KMS-11 (cell line): Measurements from ENCODE around the gene CADM3.

Experiments
- H2AFZ ChIP-seq: fragments of 200-600 bp; sonication (generic); 2 replicates; pipeline ENCODE4 v1.6.1; 2016; ENCODE audit warnings: antibody characterized with exemption, mixed run types, low read depth
- H3K27ac ChIP-seq: fragments of 200-600 bp; sonication (generic); 2 replicates; pipeline ENCODE4 v1.6.1; 2016; ENCODE audit warnings: mild to moderate bottlenecking, mixed run types
- H3K27me3 ChIP-seq: fragments of 200-600 bp; sonication (generic); 2 replicates; pipeline ENCODE4 v1.6.1; 2017; ENCODE audit warnings: mild to moderate bottlenecking, low read depth, mixed run types, moderate library complexity; ENCODE audit not compliant: insufficient read depth
- H3K36me3 ChIP-seq: fragments of 200-600 bp; sonication (generic); 2 replicates; pipeline ENCODE4 v1.6.1; 2017; ENCODE audit warnings: mild to moderate bottlenecking, mixed run types; ENCODE audit not compliant: insufficient read depth
- H3K4me1 ChIP-seq: fragments of 200-600 bp; sonication (generic); 2 replicates; pipeline ENCODE4 v1.6.1; 2016; ENCODE audit warnings: mild to moderate bottlenecking, low read depth, mixed run types; ENCODE audit not compliant: poor library complexity, severe bottlenecking
- H3K4me2 ChIP-seq: fragments of 200-600 bp; sonication (generic); 2 replicates; pipeline ENCODE4 v1.7.0; 2016; ENCODE audit warnings: mild to moderate bottlenecking, mixed run types
- H3K4me3 ChIP-seq: fragments of 200-600 bp; sonication (generic); IDR thresholded peaks from 2 replicates; pipeline ENCODE4 v1.6.1; 2017; ENCODE audit warnings: low read depth, low read length, mixed read lengths; ENCODE audit not compliant: insufficient read depth
- H3K79me2 ChIP-seq: fragments of 200-600 bp; sonication (generic); 2 replicates; pipeline ENCODE4 v1.6.1; 2016; ENCODE audit warnings: low read depth, mixed run types; ENCODE audit not compliant: insufficient read depth
- H3K9ac ChIP-seq: fragments of 200-600 bp; sonication (generic); 2 replicates; pipeline ENCODE4 v1.6.1; 2016; ENCODE audit warnings: mild to moderate bottlenecking, mixed run types
- H4K20me1 ChIP-seq: fragments of 200-600 bp; sonication (generic); 2 replicates; pipeline ENCODE4 v1.6.1; 2016; ENCODE audit warnings: mild to moderate bottlenecking, mixed run types; ENCODE audit not compliant: insufficient read depth
- TF ChIP-seq, protein P1 (sequence below): fragments of 200-600 bp; sonication (generic); conservative IDR thresholded peaks from 2 replicates; pipeline ENCODE4 v1.6.1; 2017; ENCODE audit warnings: low read depth, mild to moderate bottlenecking, antibody characterized with exemption, low read length, moderate library complexity, mixed read lengths

CADM3 gene

DNA sequence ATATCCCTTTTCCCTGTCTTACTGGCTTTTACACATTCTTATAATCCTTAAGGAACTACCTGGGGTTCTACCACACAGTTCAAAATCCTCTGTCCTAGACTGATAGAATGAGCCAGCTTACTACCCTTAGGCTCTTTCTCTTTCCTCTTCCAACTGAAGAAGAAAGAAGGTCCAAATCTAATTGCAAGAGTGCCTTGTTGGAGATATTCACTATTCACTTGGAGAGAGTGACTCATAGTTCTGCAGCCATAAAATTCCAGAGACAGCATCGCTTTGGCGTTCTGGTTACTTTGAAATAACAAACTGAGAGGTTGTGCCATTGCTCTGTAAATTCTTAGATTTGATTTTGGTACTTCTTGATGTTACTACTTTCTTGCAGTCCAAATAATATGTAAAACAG is 4.2 kb downstream of the CADM3 start:
- no peaks in the 10 kb centered on the region for H4K20me1 ChIP-seq
- H3K27me3 ChIP-seq = no peaks in the 10 kb centered on the region
- TF ChIP-seq, protein P1, sequence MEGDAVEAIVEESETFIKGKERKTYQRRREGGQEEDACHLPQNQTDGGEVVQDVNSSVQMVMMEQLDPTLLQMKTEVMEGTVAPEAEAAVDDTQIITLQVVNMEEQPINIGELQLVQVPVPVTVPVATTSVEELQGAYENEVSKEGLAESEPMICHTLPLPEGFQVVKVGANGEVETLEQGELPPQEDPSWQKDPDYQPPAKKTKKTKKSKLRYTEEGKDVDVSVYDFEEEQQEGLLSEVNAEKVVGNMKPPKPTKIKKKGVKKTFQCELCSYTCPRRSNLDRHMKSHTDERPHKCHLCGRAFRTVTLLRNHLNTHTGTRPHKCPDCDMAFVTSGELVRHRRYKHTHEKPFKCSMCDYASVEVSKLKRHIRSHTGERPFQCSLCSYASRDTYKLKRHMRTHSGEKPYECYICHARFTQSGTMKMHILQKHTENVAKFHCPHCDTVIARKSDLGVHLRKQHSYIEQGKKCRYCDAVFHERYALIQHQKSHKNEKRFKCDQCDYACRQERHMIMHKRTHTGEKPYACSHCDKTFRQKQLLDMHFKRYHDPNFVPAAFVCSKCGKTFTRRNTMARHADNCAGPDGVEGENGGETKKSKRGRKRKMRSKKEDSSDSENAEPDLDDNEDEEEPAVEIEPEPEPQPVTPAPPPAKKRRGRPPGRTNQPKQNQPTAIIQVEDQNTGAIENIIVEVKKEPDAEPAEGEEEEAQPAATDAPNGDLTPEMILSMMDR = no peak
- no peak overlapping the region for H3K4me3 ChIP-seq
- no peak overlapping the region for H3K4me2 ChIP-seq
- H3K4me1 ChIP-seq = no peaks in the 10 kb centered on the region
- no peak overlapping the region for H3K27ac ChIP-seq
- no peak overlapping the region for H3K9ac ChIP-seq
- no peaks in the 10 kb centered on the region for H3K36me3 ChIP-seq
- no peak overlapping the region for H2AFZ ChIP-seq
- no peaks in the 10 kb centered on the region for H3K79me2 ChIP-seq

DNA sequence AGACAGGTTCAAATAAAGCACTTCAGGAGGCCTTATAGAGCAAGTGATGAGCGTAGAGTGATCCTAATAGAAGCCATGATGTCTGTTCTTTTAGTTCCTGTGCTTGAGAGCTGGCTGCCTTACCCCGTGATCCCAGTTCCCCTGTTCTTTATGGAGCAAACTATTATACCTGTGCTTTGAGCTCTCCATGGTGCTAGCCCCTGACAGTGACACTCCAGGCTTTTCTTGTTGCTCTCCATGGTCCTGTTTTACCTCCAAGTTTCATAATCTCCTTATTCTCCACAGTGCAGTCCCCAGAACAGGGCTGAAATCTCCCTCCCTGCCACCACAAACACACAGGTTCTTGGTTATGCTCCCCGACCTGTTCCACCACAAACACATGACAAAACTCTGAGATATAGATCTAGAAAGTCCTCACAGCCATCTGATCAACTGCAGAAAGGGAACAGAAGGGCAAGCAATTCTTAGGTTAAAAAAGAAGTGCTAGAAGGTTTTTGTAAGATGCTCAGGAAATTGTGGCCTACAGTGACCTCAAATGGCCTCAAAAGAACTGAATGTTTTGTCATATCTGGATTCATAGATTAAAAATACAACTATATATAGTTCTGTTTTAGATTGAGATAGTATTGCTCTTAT is 6.0 kb downstream of the CADM3 start:
- Histone ChIP-seq H3K4me2 (no peak overlapping the region), H3K27me3 (no peaks in the 10 kb centered on the region), H3K9ac (no peak overlapping the region), H3K79me2 (no peaks in the 10 kb centered on the region), H3K36me3 (no peaks in the 10 kb centered on the region), H3K4me3 (no peak overlapping the region), H3K4me1 (no peaks in the 10 kb centered on the region), H4K20me1 (no peaks in the 10 kb centered on the region), H3K27ac (no peak overlapping the region), H2AFZ (no peak overlapping the region)
- TF ChIP-seq, protein P1 = no peak

DNA sequence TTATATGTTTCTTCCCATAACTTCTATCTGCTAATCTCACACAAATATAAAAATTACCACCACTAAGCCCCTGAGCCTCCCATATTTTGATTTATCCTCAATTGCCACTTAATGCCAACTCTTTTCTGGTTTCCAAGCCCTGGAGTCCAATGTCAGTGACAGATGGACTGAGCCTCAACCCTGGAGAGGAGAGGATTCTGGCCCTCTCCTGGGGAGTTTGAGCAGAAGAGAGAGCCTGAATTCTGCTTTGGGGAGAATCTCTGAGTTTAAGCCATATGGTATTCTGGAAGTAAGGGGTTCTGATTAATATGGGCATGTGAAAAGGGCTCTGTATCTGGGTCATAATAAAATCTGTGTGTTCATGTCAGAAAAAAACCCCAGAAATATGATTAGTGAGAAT is 8.5 kb downstream of the CADM3 start:
- H3K27ac ChIP-seq = no peak overlapping the region
- no peak overlapping the region for H3K4me2 ChIP-seq
- H3K4me1 ChIP-seq = no peaks in the 10 kb centered on the region
- H4K20me1 ChIP-seq = no peaks in the 10 kb centered on the region
- TF ChIP-seq, protein P1 = no peak
- no peak overlapping the region for H3K4me3 ChIP-seq
- H3K79me2 ChIP-seq = no peaks in the 10 kb centered on the region
- no peaks in the 10 kb centered on the region for H3K36me3 ChIP-seq
- no peak overlapping the region for H2AFZ ChIP-seq
- H3K9ac ChIP-seq = no peak overlapping the region
- no peaks in the 10 kb centered on the region for H3K27me3 ChIP-seq

DNA sequence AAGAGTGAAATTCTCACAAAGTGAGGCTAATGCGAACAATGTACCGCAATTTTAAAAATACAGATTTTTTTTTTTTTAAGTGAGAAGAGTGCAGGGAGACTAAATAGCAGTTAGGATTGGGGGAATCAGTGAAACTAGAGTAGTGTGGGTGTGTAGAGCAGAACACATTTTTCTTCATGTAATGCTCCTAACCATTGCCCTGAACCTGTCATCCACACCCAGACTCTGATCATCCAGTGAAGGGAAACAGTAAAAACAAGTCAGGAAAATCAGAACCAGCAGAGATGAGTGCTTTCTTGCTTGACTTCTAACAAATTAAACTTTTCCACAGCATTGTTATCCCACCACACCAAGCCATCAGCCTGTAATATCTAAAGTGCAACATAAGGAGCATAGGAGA is 9.1 kb downstream of the CADM3 start:
- H3K36me3 ChIP-seq = no peaks in the 10 kb centered on the region
- no peaks in the 10 kb centered on the region for H3K4me1 ChIP-seq
- H3K27me3 ChIP-seq = no peaks in the 10 kb centered on the region
- H4K20me1 ChIP-seq = no peaks in the 10 kb centered on the region
- no peaks in the 10 kb centered on the region for H3K79me2 ChIP-seq
- H2AFZ ChIP-seq = no peak overlapping the region
- H3K4me2 ChIP-seq = no peak overlapping the region
- TF ChIP-seq, protein P1 = no peak
- H3K9ac ChIP-seq = no peak overlapping the region
- H3K27ac ChIP-seq = no peak overlapping the region
- H3K4me3 ChIP-seq = no peak overlapping the region
